Epithelial cell of proximal tubule (primary cell): Measurements from ENCODE around the gene EPHA6. TPM values are rescaled to one million over a fixed set of nuclear protein-coding genes. Genes with fewer than 3 reads are reported as not detected.
"Not testable (repeated sequence)": the region's sequence is repeated elsewhere in the genome, so short reads cannot be mapped to it uniquely, and the experiment has no call there.

ENCODE experiments used
- DNase-seq: peaks from one replicate; pipeline ENCODE4 v3.0.0-alpha.2; 2011; ENCODE audit warnings: low read depth
- H3K4me3 ChIP-seq: 2 replicates; pipeline ENCODE4 v1.5.1; 2011; ENCODE audit warnings: low read depth, mild to moderate bottlenecking, low read length
- total RNA-seq: library from RNA; depleted of rRNA; stranded (reverse); fragments of >200 nt; gene quantifications from 2 replicates; pipeline ENCODE4 v1.2.3, GENCODE V29; 2015
- TF ChIP-seq, protein P1 (sequence below): conservative IDR thresholded peaks from 2 replicates; pipeline ENCODE4 v1.5.1; 2012; ENCODE audit warnings: low read depth, mild to moderate bottlenecking, low read length

The EPHA6 gene
- total RNA-seq, 1 donor from 2014 or later, result 0.46 TPM

DNA sequence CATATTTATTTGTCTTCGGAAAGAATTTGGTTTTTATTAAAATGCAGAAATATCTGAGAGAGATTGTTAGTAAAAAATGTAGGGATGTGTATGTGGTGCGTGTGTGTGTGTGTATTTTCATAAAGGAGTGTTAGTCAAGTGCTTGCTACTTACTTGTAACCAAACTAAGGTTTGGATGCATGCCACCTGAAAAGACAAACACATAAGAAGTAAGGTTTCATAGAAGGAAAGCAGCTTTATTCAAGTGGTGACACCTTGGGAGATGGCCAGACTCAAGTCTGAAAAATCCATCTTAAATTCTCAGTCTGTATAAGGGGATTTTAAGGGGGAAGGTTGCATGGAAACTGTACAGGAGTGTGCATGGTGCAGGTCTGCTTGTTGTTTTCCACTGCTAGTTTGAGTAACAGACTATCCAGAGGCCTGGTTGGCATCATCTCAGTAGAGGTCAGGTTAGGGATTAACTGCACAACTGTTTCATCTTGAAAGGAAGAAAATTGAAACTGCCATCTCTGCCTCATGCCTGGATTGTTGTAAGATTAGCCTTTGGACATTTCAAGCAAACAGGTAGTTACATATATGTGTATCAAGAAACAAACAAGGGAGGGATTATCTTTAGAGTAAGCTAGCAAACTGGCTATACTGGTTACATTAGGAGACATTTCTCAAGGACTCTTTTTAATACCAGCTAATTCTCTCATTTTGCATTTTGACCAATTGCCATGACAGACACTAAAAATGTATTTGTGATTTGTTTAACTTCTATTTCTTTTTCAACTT lies 196.7 kb downstream of the EPHA6 start:
- peak; percentile 9 for DNase-seq
- H3K4me3 ChIP-seq, result no peak overlapping the region
- TF ChIP-seq, protein P1, sequence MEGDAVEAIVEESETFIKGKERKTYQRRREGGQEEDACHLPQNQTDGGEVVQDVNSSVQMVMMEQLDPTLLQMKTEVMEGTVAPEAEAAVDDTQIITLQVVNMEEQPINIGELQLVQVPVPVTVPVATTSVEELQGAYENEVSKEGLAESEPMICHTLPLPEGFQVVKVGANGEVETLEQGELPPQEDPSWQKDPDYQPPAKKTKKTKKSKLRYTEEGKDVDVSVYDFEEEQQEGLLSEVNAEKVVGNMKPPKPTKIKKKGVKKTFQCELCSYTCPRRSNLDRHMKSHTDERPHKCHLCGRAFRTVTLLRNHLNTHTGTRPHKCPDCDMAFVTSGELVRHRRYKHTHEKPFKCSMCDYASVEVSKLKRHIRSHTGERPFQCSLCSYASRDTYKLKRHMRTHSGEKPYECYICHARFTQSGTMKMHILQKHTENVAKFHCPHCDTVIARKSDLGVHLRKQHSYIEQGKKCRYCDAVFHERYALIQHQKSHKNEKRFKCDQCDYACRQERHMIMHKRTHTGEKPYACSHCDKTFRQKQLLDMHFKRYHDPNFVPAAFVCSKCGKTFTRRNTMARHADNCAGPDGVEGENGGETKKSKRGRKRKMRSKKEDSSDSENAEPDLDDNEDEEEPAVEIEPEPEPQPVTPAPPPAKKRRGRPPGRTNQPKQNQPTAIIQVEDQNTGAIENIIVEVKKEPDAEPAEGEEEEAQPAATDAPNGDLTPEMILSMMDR, result no peak

GRCh38 chr3:97021778-97022177 lies 207.4 kb downstream of the EPHA6 start:
- DNase-seq, result no peak
- TF ChIP-seq, protein P1, result no peak
- no peak overlapping the region for H3K4me3 ChIP-seq

DNA sequence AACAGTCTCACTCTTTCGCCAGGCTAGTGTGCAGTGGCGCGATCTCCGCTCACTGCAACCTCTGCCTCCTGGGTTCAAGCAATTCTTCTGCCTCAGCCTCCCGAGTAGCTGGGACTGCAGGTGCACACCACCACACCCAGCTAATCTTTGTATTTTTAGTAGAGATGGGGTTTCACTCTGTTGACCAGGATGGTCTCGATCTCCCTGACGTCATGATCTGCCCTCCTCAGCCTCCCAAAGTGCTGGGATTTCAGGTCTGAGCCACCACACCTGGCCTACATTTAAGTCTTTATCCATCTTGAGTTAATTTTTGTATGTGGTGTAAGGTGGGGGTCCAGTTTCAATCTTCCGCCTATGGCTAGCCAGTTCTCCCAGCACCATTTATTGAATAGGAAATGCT lies 211.2 kb downstream of the EPHA6 start:
- not testable (repeated sequence) for H3K4me3 ChIP-seq, DNase-seq

GRCh38 chr3:97029972-97030371 lies 215.6 kb downstream of the EPHA6 start:
- TF ChIP-seq, protein P1, result no peak
- DNase-seq, result no peak
- H3K4me3 ChIP-seq, result no peak overlapping the region

GRCh38 chr3:97037294-97037943 lies 223.0 kb downstream of the EPHA6 start:
- TF ChIP-seq, protein P1, result no peak
- H3K4me3 ChIP-seq, result no peak overlapping the region
- DNase-seq, result no peak

GRCh38 chr3:97043411-97043810 lies 229.0 kb downstream of the EPHA6 start:
- no peak overlapping the region for H3K4me3 ChIP-seq
- DNase-seq, result no peak
- TF ChIP-seq, protein P1, result no peak

- no peak overlapping the region for H3K4me3 ChIP-seq
- TF ChIP-seq, protein P1, result no peak
- DNase-seq, result no peak
Measured at GRCh38 chr3:97057365-97057764, 243.0 kb downstream of the EPHA6 start.
